Mesenchymal stem cell (in vitro differentiated cells and primary cell): ENCODE measurements around the gene PTPRD.
A peak's percentile ranks its signal among the peaks of the same experiment; 100 is the strongest.

Experiments used
- DNase-seq: peaks from one replicate; pipeline ENCODE4 v3.0.0-alpha.2; 2013
- H2AFZ ChIP-seq: one replicate; pipeline ENCODE4 v1.6.1; 2013; ENCODE audit warnings: low read depth, mild to moderate bottlenecking, control low read depth, inconsistent platforms, low read length, moderate library complexity
- H2AK5ac ChIP-seq: 2 replicates; pipeline ENCODE4 v1.6.1; 2013; ENCODE audit warnings: low read length, moderate library complexity, mild to moderate bottlenecking, inconsistent platforms; ENCODE audit not compliant: severe bottlenecking
- H2BK120ac ChIP-seq: one replicate; pipeline ENCODE4 v1.6.1; 2013; ENCODE audit warnings: low read depth, mild to moderate bottlenecking, inconsistent platforms, low read length, moderate library complexity
- H2BK12ac ChIP-seq, 2 experiments: one replicate each; pipeline ENCODE4 v1.6.1; 2013; ENCODE audit warnings: inconsistent platforms in 2 of 2, low read length in 2 of 2, mild to moderate bottlenecking in 2 of 2, moderate library complexity in 2 of 2, control low read depth in 1 of 2
- H2BK15ac ChIP-seq: one replicate; pipeline ENCODE4 v1.6.1; 2013; ENCODE audit warnings: mild to moderate bottlenecking, low read depth, inconsistent platforms; ENCODE audit not compliant: poor library complexity, severe bottlenecking
- H2BK5ac ChIP-seq: 2 replicates; pipeline ENCODE4 v1.6.1; 2013; ENCODE audit warnings: low read depth, mild to moderate bottlenecking, low read length, control low read depth, inconsistent platforms; ENCODE audit not compliant: poor library complexity, severe bottlenecking
- H3K14ac ChIP-seq, 2 experiments: one replicate each; pipeline ENCODE4 v1.6.1; 2013; ENCODE audit warnings: inconsistent platforms in 2 of 2, low read length in 2 of 2, control low read depth in 1 of 2, mild to moderate bottlenecking in 1 of 2, moderate library complexity in 1 of 2
- H3K18ac ChIP-seq, 2 experiments: one replicate each; pipeline ENCODE4 v1.6.1; 2013; ENCODE audit warnings: inconsistent platforms in 2 of 2, low read length in 2 of 2, control low read depth in 1 of 2, low read depth in 1 of 2, mild to moderate bottlenecking in 1 of 2
- H3K23ac ChIP-seq, 2 experiments: one replicate each; pipeline ENCODE4 v1.6.1; 2013; ENCODE audit warnings: inconsistent platforms in 2 of 2, low read length in 2 of 2, mild to moderate bottlenecking in 2 of 2, moderate library complexity in 2 of 2, control low read depth in 1 of 2
- H3K27ac ChIP-seq: 2 replicates; pipeline ENCODE4 v1.5.1; 2013; ENCODE audit warnings: mild to moderate bottlenecking, moderate library complexity, low read length, control low read depth, inconsistent platforms; ENCODE audit not compliant: poor library complexity, severe bottlenecking
- H3K27me3 ChIP-seq, 2 experiments: 2 replicates each; pipeline versions ENCODE4 v1.6.1 to v1.7.0; 2013; ENCODE audit warnings: low read length in 2 of 2, mild to moderate bottlenecking in 2 of 2, moderate library complexity in 2 of 2, control low read depth in 1 of 2, inconsistent platforms in 1 of 2; ENCODE audit not compliant: control insufficient read depth in 1 of 2, insufficient read depth in 1 of 2
- H3K36me3 ChIP-seq, 2 experiments: 2 replicates each; pipeline versions ENCODE4 v1.6.1 to v1.7.0; 2013; ENCODE audit warnings: low read length in 2 of 2, control low read depth in 1 of 2, inconsistent platforms in 1 of 2, low read depth in 1 of 2, mild to moderate bottlenecking in 1 of 2; ENCODE audit not compliant: insufficient read depth in 2 of 2, control insufficient read depth in 1 of 2
- H3K4ac ChIP-seq, 2 experiments: one replicate each; pipeline ENCODE4 v1.6.1; 2013; ENCODE audit warnings: inconsistent platforms in 2 of 2, low read length in 2 of 2, mild to moderate bottlenecking in 2 of 2, moderate library complexity in 2 of 2, control low read depth in 1 of 2, low read depth in 1 of 2
- H3K4me1 ChIP-seq: 2 replicates; pipeline ENCODE4 v1.6.1; 2013; ENCODE audit warnings: low read depth, low read length, control low read depth; ENCODE audit not compliant: control insufficient read depth, insufficient read depth
- H3K4me2 ChIP-seq: 2 replicates; pipeline ENCODE4 v1.6.1; 2013; ENCODE audit warnings: low read length, mild to moderate bottlenecking, inconsistent platforms; ENCODE audit not compliant: poor library complexity, severe bottlenecking
- H3K4me3 ChIP-seq, 2 experiments: 2 replicates each; pipeline versions ENCODE4 v1.5.1 to v1.7.0; 2013; ENCODE audit warnings: low read length in 2 of 2, mild to moderate bottlenecking in 2 of 2, control low read depth in 1 of 2, low read depth in 1 of 2; ENCODE audit not compliant: insufficient read depth in 1 of 2
- H3K79me1 ChIP-seq: replicated peaks from 2 replicates; pipeline ENCODE4 v1.6.1; 2013; ENCODE audit warnings: mild to moderate bottlenecking, control low read depth, low read length, inconsistent platforms; ENCODE audit not compliant: poor library complexity, severe bottlenecking
- H3K9ac ChIP-seq: 2 replicates; pipeline ENCODE4 v1.7.0; 2013; ENCODE audit warnings: mild to moderate bottlenecking, low read length, moderate library complexity
- H3K9me3 ChIP-seq: 2 replicates; pipeline ENCODE4 v1.7.0; 2013; ENCODE audit warnings: mild to moderate bottlenecking, low read length; ENCODE audit not compliant: control insufficient read depth
- H4K8ac ChIP-seq: one replicate; pipeline ENCODE4 v1.6.1; 2013; ENCODE audit warnings: inconsistent platforms, mild to moderate bottlenecking, low read length, moderate library complexity
- H4K91ac ChIP-seq: one replicate; pipeline ENCODE4 v1.6.1; 2013; ENCODE audit warnings: mild to moderate bottlenecking, low read length, inconsistent platforms
- WGBS: methylation state at CpG from one replicate; pipeline ENCODE4 v1.1.7; 2013; ENCODE audit warnings: mixed read lengths; 5-methylcytosine and 5-hydroxymethylcytosine counted together

Gene PTPRD

DNA sequence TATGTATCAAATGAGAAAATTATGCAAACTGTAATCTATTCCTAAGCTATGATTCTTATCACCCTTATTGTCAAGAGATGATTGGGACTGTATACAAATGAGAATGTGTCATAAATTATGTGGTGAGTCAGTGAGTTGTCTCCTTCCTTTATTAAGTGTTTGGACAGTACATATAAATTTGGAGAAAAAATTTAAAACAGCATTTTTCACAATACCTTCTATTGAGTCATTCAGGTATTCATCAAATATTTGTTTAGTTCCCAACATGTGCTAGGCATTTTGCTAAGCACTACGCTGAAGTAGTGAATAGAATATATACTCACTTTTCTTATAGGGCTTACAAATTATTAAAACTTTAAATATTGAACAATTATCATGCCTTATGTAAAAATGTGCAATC, 36.3 kb upstream of the PTPRD start:
- Histone ChIP-seq H4K91ac (no peak overlapping the region), H3K18ac (no peak overlapping the region)
- no CpG with 5 or more reads among the region's 1 CpG for WGBS

DNA sequence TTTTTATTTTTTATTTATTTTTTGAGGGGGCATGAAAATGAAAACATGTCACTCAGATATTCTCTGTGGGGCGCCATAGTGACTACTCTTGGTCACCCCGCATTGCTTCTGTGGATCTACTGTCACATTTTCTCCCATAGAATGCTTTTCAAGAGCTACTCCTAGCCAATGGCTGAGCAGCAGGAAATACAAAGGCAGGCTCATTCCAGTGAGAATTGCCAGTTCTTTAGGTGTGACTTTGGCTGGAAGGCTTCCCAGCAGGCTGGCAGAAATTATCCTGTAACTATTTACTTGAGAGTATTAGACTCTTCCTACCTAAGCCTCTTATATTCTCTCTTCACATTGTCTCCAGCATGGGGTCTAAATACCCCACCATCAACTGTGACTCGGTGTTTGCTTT, 21.0 kb upstream of the PTPRD start:
- 95% methylated on average over 2 of the region's 3 CpGs for WGBS
- H3K4me2 ChIP-seq, result no peak overlapping the region
- H3K4ac ChIP-seq, result no peak overlapping the region
- no peak overlapping the region for H2BK12ac ChIP-seq
- H2AFZ ChIP-seq, result no peak overlapping the region
- no peaks in the 10 kb centered on the region for H3K79me1 ChIP-seq
- H3K27ac ChIP-seq, result no peak overlapping the region
- H3K9ac ChIP-seq, result no peak overlapping the region
- H2BK15ac ChIP-seq, result no peak overlapping the region
- H3K23ac ChIP-seq, result no peak overlapping the region
- H4K8ac ChIP-seq, result no peak overlapping the region
- no peak overlapping the region for H2BK5ac ChIP-seq
- H3K9me3 ChIP-seq, result no peaks in the 10 kb centered on the region
- H2BK120ac ChIP-seq, result no peak overlapping the region
- no peaks in the 10 kb centered on the region for H3K4me1 ChIP-seq
- H3K14ac ChIP-seq, result no peak overlapping the region
- no peak overlapping the region for H4K91ac ChIP-seq
- DNase-seq, result no peak
- H2AK5ac ChIP-seq, result no peak overlapping the region
- no peak overlapping the region for H3K4me3 ChIP-seq
- no peaks in the 10 kb centered on the region for H3K27me3 ChIP-seq
- H3K18ac ChIP-seq, result no peak overlapping the region
- H3K36me3 ChIP-seq, result no peaks in the 10 kb centered on the region

More for the DNA sequence above, 36.3 kb upstream of the PTPRD start:
- no peak overlapping the region for H3K23ac ChIP-seq
- H3K36me3 ChIP-seq, result no peaks in the 10 kb centered on the region
- DNase-seq, result peak; percentile 18
- H3K14ac ChIP-seq, result no peak overlapping the region
- no peak overlapping the region for H4K8ac ChIP-seq
- H2AFZ ChIP-seq, result no peak overlapping the region
- no peak overlapping the region for H3K4ac ChIP-seq
- H3K9me3 ChIP-seq, result peaks cover 33% of the 10 kb centered on the region
- no peaks in the 10 kb centered on the region for H3K79me1 ChIP-seq
- H3K4me3 ChIP-seq, result no peak overlapping the region
- no peak overlapping the region for H3K27ac ChIP-seq
- no peak overlapping the region for H2AK5ac ChIP-seq
- no peak overlapping the region for H2BK120ac ChIP-seq
- no peak overlapping the region for H2BK12ac ChIP-seq
- no peaks in the 10 kb centered on the region for H3K4me1 ChIP-seq
- no peak overlapping the region for H2BK15ac ChIP-seq
- no peak overlapping the region for H3K9ac ChIP-seq
- H3K27me3 ChIP-seq, result no peaks in the 10 kb centered on the region
- H3K4me2 ChIP-seq, result no peak overlapping the region
- no peak overlapping the region for H2BK5ac ChIP-seq

DNA sequence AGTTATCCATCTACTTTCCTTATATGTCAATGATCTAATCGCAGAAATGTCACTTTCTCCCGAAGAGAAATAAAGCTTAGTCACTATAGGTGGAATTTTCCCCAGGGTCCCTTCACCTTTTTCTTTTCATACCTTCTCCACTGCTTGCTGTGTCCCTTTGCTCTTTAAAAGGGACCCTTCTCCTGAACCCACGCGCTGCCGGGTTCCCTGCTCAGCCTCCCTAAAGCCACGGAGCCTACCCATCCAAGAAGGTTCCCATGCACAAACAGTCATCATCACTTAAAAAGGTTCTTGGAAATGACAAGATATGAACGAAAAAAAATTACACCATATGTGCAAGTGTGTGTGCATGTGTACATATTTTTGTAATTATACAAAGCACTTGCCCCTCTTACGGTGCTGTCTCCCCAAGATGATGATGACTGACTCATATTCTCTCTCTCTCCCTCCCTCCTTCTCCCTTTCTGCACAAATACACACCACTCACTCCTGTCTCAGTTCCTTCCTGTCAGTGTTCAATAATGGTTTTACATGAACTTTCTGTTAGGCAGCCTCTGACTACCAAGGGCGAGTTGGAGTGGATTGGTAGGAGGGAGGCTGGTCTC, 1.5 kb upstream of the PTPRD start:
- Histone ChIP-seq H3K9me3 (no peaks in the 10 kb centered on the region), H2BK15ac (no peak overlapping the region), H3K9ac (no peak overlapping the region), H2BK120ac (no peak overlapping the region), H3K4me1 (peaks cover 9% of the 10 kb centered on the region), H3K4me2 (no peak overlapping the region), H3K27ac (no peak overlapping the region), H2BK5ac (no peak overlapping the region), H3K4me3 (no peak overlapping the region), H3K27me3 (peaks cover 14 to 45% of the 10 kb centered on the region in 2 experiments), H3K23ac (no peak overlapping the region), H3K18ac (no peak overlapping the region), H3K4ac (no peak overlapping the region), H3K14ac (no peak overlapping the region), H2BK12ac (no peak overlapping the region), H3K79me1 (no peaks in the 10 kb centered on the region), H2AK5ac (no peak overlapping the region), H4K91ac (no peak overlapping the region), H4K8ac (no peak overlapping the region), H3K36me3 (no peaks in the 10 kb centered on the region), H2AFZ (no peak overlapping the region)
- no peak for DNase-seq
- WGBS, result 81% methylated on average over 7 of the region's 9 CpGs

DNA sequence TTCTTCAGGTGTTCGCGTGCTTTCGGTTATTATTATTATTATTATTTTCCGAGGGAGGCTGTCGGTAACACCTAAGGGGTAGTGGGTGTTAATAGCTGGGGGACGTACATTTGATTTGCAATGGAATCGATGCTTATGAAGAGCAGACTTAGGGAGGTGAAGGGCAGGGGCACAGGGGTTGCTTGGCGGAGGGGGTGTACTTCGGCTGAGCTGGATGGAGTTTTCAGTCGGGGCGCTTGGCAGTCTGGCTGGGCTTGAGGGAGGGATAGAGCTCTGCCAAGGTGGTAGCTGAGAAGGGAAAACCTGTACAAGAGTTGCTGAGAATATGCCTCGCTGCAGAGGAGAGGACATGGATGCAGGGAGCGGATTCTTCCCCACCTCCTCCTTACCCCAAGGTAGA, 617 bp upstream of the PTPRD start:
- no peak overlapping the region for H3K4ac ChIP-seq
- H4K91ac ChIP-seq, result no peak overlapping the region
- H2BK12ac ChIP-seq, result no peak overlapping the region
- H3K27ac ChIP-seq, result no peak overlapping the region
- H2BK120ac ChIP-seq, result no peak overlapping the region
- H3K4me1 ChIP-seq, result peaks cover 9% of the 10 kb centered on the region
- no peak overlapping the region for H3K18ac ChIP-seq
- H2BK5ac ChIP-seq, result no peak overlapping the region
- no peak overlapping the region for H4K8ac ChIP-seq
- H3K4me2 ChIP-seq, result peak overlapping the region; percentile 87
- DNase-seq, result no peak
- no peak overlapping the region for H2BK15ac ChIP-seq
- peak overlapping the region; percentile 27 to 67 for H3K4me3 ChIP-seq
- H2AK5ac ChIP-seq, result no peak overlapping the region
- 6% methylated on average over 11 of the region's 13 CpGs for whole genome bisulfite sequencing
- no peak overlapping the region for H2AFZ ChIP-seq
- peaks cover 14 to 45% of the 10 kb centered on the region in 2 experiments for H3K27me3 ChIP-seq
- no peaks in the 10 kb centered on the region for H3K36me3 ChIP-seq
- H3K14ac ChIP-seq, result no peak overlapping the region
- H3K9me3 ChIP-seq, result no peaks in the 10 kb centered on the region
- no peaks in the 10 kb centered on the region for H3K79me1 ChIP-seq
- H3K23ac ChIP-seq, result no peak overlapping the region
- no peak overlapping the region for H3K9ac ChIP-seq
